Keratinocyte (primary cell): ENCODE results near the gene SLC25A15. TPM values are rescaled to one million over a fixed set of nuclear protein-coding genes. Genes with fewer than 3 reads are reported as not detected.

Experiments
- DNase-seq: peaks from one replicate; pipeline ENCODE4 v3.0.0-alpha.2; 2011; ENCODE audit warnings: low read depth, missing footprints, low spot score
- FAIRE-seq: peaks from 2 replicates; lab custom pipeline; 2011; peaks lifted over from hg19 to GRCh38; lab: Jason Lieb, UNC
- H2AFZ ChIP-seq: 2 replicates; pipeline ENCODE4 v1.6.0; 2012; ENCODE audit warnings: low read length, control low read depth, inconsistent platforms; ENCODE audit not compliant: control insufficient read depth
- H3K27ac ChIP-seq: 2 replicates; pipeline ENCODE4 v1.5.1; 2011; ENCODE audit warnings: low read length; ENCODE audit not compliant: control insufficient read depth, insufficient read depth
- H3K27me3 ChIP-seq: 3 replicates; pipeline ENCODE4 v1.6.0; 2011; ENCODE audit warnings: low read length; ENCODE audit not compliant: control insufficient read depth, insufficient read depth; ENCODE audit errors: extremely low read depth
- H3K36me3 ChIP-seq, 2 experiments: 2 replicates in 1 of 2; 3 replicates in 1 of 2; pipeline ENCODE4 v1.5.1; 2011; ENCODE audit warnings: low read length in 2 of 2, mild to moderate bottlenecking in 1 of 2; ENCODE audit not compliant: control insufficient read depth in 2 of 2, insufficient read depth in 2 of 2; ENCODE audit errors: extremely low read depth in 1 of 2
- H3K4me1 ChIP-seq: 3 replicates; pipeline ENCODE4 v1.5.1; 2011; ENCODE audit warnings: low read length; ENCODE audit not compliant: control insufficient read depth, insufficient read depth; ENCODE audit errors: extremely low read depth
- H3K4me2 ChIP-seq: 3 replicates; pipeline ENCODE4 v1.6.0; 2011; ENCODE audit warnings: low read depth, low read length; ENCODE audit not compliant: control insufficient read depth, insufficient read depth; ENCODE audit errors: extremely low read depth
- H3K4me3 ChIP-seq, 3 experiments: fragments of 200-600 bp in 1 of 3; sonication (generic) in 1 of 3; 2 replicates in 2 of 3; 3 replicates in 1 of 3; pipeline ENCODE4 v1.5.1; 2011 to 2016; ENCODE audit warnings: low read length in 3 of 3, mild to moderate bottlenecking in 3 of 3, control low read depth in 2 of 3, inconsistent platforms in 1 of 3, low read depth in 1 of 3, mixed read lengths in 1 of 3, mixed run types in 1 of 3, moderate library complexity in 1 of 3; ENCODE audit not compliant: control insufficient read depth in 2 of 3, insufficient read depth in 2 of 3; ENCODE audit errors: extremely low read depth in 1 of 3
- H3K79me2 ChIP-seq: 2 replicates; pipeline ENCODE4 v1.6.0; 2012; ENCODE audit warnings: low read length; ENCODE audit not compliant: control insufficient read depth, insufficient read depth
- H3K9ac ChIP-seq: 3 replicates; pipeline ENCODE4 v1.6.0; 2011; ENCODE audit warnings: low read length; ENCODE audit not compliant: control insufficient read depth, insufficient read depth; ENCODE audit errors: extremely low read depth
- H3K9me1 ChIP-seq: 3 replicates; pipeline ENCODE4 v1.6.0; 2011; ENCODE audit warnings: low read length; ENCODE audit not compliant: control insufficient read depth, insufficient read depth; ENCODE audit errors: extremely low read depth
- H3K9me3 ChIP-seq: 2 replicates; pipeline ENCODE4 v1.5.1; 2012; ENCODE audit warnings: low read depth, low read length; ENCODE audit not compliant: control insufficient read depth
- H4K20me1 ChIP-seq: 3 replicates; pipeline ENCODE4 v1.6.0; 2011; ENCODE audit warnings: low read length; ENCODE audit not compliant: control insufficient read depth, insufficient read depth; ENCODE audit errors: extremely low read depth
- CTCF ChIP-seq, 3 experiments: IDR thresholded peaks in 1 of 3; conservative IDR thresholded peaks in 1 of 3; optimal IDR thresholded peaks in 1 of 3; 2 replicates in 2 of 3; 3 replicates in 1 of 3; pipeline versions ENCODE3 to v1.5.1; 2011; ENCODE audit warnings: low read length in 3 of 3, mild to moderate bottlenecking in 3 of 3, moderate library complexity in 2 of 3, control low read depth in 1 of 3, inconsistent platforms in 1 of 3; ENCODE audit not compliant: insufficient read depth in 2 of 3; ENCODE audit errors: extremely low read depth in 1 of 3
- EZH2 ChIP-seq: IDR thresholded peaks from one replicate; pipeline ENCODE4 v1.6.1; 2012; ENCODE audit warnings: inconsistent platforms, mild to moderate bottlenecking, low read length, moderate library complexity
- dilution Hi-C: fragments of 300-500 bp; cut with MboI; formaldehyde crosslinking; loops from one replicate; pipeline ENCODE4 v1.7.0; 2020; ENCODE audit warnings: low sequenced_read_pairs; ENCODE audit not compliant: extremely low pct_ligation_motif_present
- polyA plus RNA-seq, 5 experiments: library from polyadenylated mRNA; depleted of rRNA in 3 of 5; stranded (reverse) in 3 of 5; stranded (forward) in 1 of 5; unstranded in 1 of 5; fragments of >200 nt; gene quantifications; 1 replicate in 1 of 5; 2 replicates in 3 of 5; 3 replicates in 1 of 5; pipeline versions ENCODE4 v1.2.1 to v1.2.3, GENCODE V29; 2011 to 2012; ENCODE audit warnings: missing spikeins in 2 of 5, low read depth in 1 of 5, low replicate concordance in 1 of 5

Gene SLC25A15
- polyA plus RNA-seq, 1 donor (not counting 4 experiments of a cell fraction or from before 2014, with no cell fraction given) = 13.1 TPM

DNA sequence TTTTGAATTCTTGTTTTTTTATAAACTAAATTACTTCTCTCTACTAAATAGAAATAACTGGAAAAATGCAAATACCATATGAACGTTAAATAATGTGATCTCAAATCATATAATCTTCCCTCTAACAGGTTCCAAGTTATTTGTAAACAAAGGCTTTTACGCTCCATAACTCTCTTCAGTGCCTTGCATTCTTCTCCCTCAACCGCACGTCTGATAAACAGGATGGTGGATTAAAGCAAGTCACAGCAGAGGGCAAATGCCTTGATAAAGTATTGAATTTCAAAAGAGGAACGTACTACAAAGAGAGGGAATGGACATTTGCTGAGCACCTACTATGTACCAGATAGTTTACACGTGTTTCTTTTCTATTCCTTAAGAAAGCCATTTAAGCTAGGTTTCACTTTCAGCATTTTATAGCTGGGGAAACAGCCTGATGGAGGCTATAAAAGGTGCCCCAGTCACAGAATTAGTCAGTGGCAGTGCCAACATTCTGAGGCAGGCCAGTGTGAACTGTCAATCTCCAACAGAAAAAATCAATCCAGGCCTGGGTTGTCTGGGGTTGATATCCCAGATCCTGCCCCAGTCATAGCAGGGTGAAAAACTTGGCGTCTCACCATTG is 34.2 kb upstream of the SLC25A15 start:
- H3K9me3 ChIP-seq = no peaks in the 10 kb centered on the region

GRCh38 chr13:40756042-40756441 is 33.4 kb upstream of the SLC25A15 start:
- no peak for DNase-seq
- Histone ChIP-seq H3K4me2 (no peak overlapping the region), H3K36me3 (peaks cover 0 to 6% of the 10 kb centered on the region in 2 experiments), H3K27me3 (no peaks in the 10 kb centered on the region), H4K20me1 (no peaks in the 10 kb centered on the region), H2AFZ (no peak overlapping the region), H3K9me1 (no peaks in the 10 kb centered on the region), H3K4me3 (no peak overlapping the region), H3K9me3 (no peaks in the 10 kb centered on the region), H3K4me1 (no peaks in the 10 kb centered on the region), H3K27ac (no peak overlapping the region), H3K9ac (no peak overlapping the region), H3K79me2 (no peaks in the 10 kb centered on the region)
- TF ChIP-seq CTCF (optimal IDR thresholded peaks at IDR 0.05 in 1 of 3, IDR thresholded peaks at IDR 0.05 in 1 of 3, conservative IDR thresholded peaks at IDR 0.05 in 1 of 3; ENCODE audit: extremely low read depth in 1 of 3, insufficient read depth in 2 of 3, low read length in 3 of 3) (no peak), EZH2 (no peak)
- no peak for FAIRE-seq
- dilution Hi-C loops = no loop called here

More for the DNA sequence above, 34.2 kb upstream of the SLC25A15 start:
- Histone ChIP-seq H2AFZ (no peak overlapping the region), H4K20me1 (no peaks in the 10 kb centered on the region), H3K4me3 (no peak overlapping the region), H3K79me2 (no peaks in the 10 kb centered on the region), H3K27me3 (no peaks in the 10 kb centered on the region), H3K4me2 (no peak overlapping the region), H3K4me1 (no peaks in the 10 kb centered on the region), H3K36me3 (peaks cover 0 to 6% of the 10 kb centered on the region in 2 experiments), H3K27ac (no peak overlapping the region), H3K9ac (no peak overlapping the region), H3K9me1 (no peaks in the 10 kb centered on the region)
- DNase-seq = no peak
- no peak for FAIRE-seq
- dilution Hi-C loops = no loop called here
- TF ChIP-seq EZH2 (no peak), CTCF (optimal IDR thresholded peaks at IDR 0.05 in 1 of 3, IDR thresholded peaks at IDR 0.05 in 1 of 3, conservative IDR thresholded peaks at IDR 0.05 in 1 of 3; ENCODE audit: extremely low read depth in 1 of 3, insufficient read depth in 2 of 3, low read length in 3 of 3) (no peak)
